Neural cell (in vitro differentiated cells): Measurements from ENCODE around the gene ITPR2. TPM values are rescaled to one million over a fixed set of nuclear protein-coding genes. Genes with fewer than 3 reads are reported as not detected.

ENCODE experiments used
- H2AFZ ChIP-seq: fragments of 200-600, 300-800 bp; sonication (generic), shearing (Covaris generic); 2 replicates; pipeline ENCODE4 v1.6.0; 2014; ENCODE audit warnings: low read depth, mild to moderate bottlenecking, antibody characterized with exemption, low read length, moderate library complexity
- H3F3A ChIP-seq: fragments of 200-600 bp; shearing (Covaris generic); 2 replicates; pipeline ENCODE4 v1.6.1; 2016; ENCODE audit warnings: mild to moderate bottlenecking, moderate library complexity, mixed read lengths, antibody characterized with exemption, low read length; ENCODE audit not compliant: insufficient read depth, poor library complexity, severe bottlenecking
- H3K27ac ChIP-seq: fragments of 200-600, 300-800 bp; sonication (generic), shearing (Covaris generic); 2 replicates; pipeline ENCODE4 v1.5.1; 2014; ENCODE audit warnings: mild to moderate bottlenecking, low read length, moderate library complexity
- H3K27me3 ChIP-seq: fragments of 300-800, 200-600 bp; sonication (generic), shearing (Covaris generic); 2 replicates; pipeline ENCODE4 v1.6.0; 2014; ENCODE audit warnings: mild to moderate bottlenecking, low read depth, low read length, moderate library complexity; ENCODE audit not compliant: insufficient read depth
- H3K36me3 ChIP-seq: fragments of 300-800, 200-600 bp; sonication (generic), shearing (Covaris generic); 2 replicates; pipeline ENCODE4 v1.5.1; 2014; ENCODE audit warnings: mild to moderate bottlenecking, antibody characterized with exemption, low read length, moderate library complexity; ENCODE audit not compliant: insufficient read depth
- H3K4me2 ChIP-seq: fragments of 300-800, 200-600 bp; sonication (generic), shearing (Covaris generic); 2 replicates; pipeline ENCODE4 v1.6.0; 2014; ENCODE audit warnings: mild to moderate bottlenecking, low read length
- H3K4me3 ChIP-seq: fragments of 300-800, 200-600 bp; sonication (generic), shearing (Covaris generic); 2 replicates; pipeline ENCODE4 v1.5.1; 2014; ENCODE audit warnings: mild to moderate bottlenecking, low read length, moderate library complexity
- H3K79me2 ChIP-seq: fragments of 200-600 bp; shearing (Covaris generic); replicated peaks from 2 replicates; pipeline ENCODE4 v1.6.0; 2014; ENCODE audit warnings: mild to moderate bottlenecking, low read length, moderate library complexity; ENCODE audit not compliant: insufficient read depth
- H3K9ac ChIP-seq: fragments of 300-800, 200-600 bp; sonication (generic), shearing (Covaris generic); 2 replicates; pipeline ENCODE4 v1.6.1; 2016; ENCODE audit warnings: mild to moderate bottlenecking, low read length, mixed read lengths
- H3K9me2 ChIP-seq: fragments of 200-600 bp; shearing (Covaris generic); 2 replicates; pipeline ENCODE4 v1.6.1; 2016; ENCODE audit warnings: mild to moderate bottlenecking, low read length, mixed read lengths; ENCODE audit not compliant: insufficient read depth
- H3K9me3 ChIP-seq: fragments of 200-600, 300-800 bp; sonication (generic), shearing (Covaris generic); 2 replicates; pipeline ENCODE4 v1.6.1; 2016; ENCODE audit warnings: mild to moderate bottlenecking, mixed run types, low read length, moderate library complexity, mixed read lengths
- H4K20me1 ChIP-seq: fragments of 200-600 bp; shearing (Covaris generic); 2 replicates; pipeline ENCODE4 v1.6.1; 2016; ENCODE audit warnings: mild to moderate bottlenecking, mixed run types; ENCODE audit not compliant: insufficient read depth
- CTCF ChIP-seq: fragments of 450-650 bp; IDR thresholded peaks from 2 replicates; pipeline ENCODE4 v1.5.1; 2014; ENCODE audit warnings: antibody characterized with exemption, mild to moderate bottlenecking, moderate library complexity; ENCODE audit not compliant: poor library complexity, severe bottlenecking
- EP300 ChIP-seq: fragments of 450-650 bp; conservative IDR thresholded peaks from 2 replicates; pipeline ENCODE4 v1.6.1; 2014; ENCODE audit warnings: antibody characterized with exemption, mild to moderate bottlenecking, moderate library complexity; ENCODE audit not compliant: poor library complexity, severe bottlenecking
- EZH2 ChIP-seq: fragments of 200-600, 300-800 bp; shearing (Covaris generic), sonication (generic); IDR thresholded peaks from 2 replicates; pipeline ENCODE4 v1.6.1; 2014; ENCODE audit warnings: antibody characterized with exemption, low read length, borderline replicate concordance, mild to moderate bottlenecking; ENCODE audit not compliant: insufficient read depth, poor library complexity, severe bottlenecking
- MXI1 ChIP-seq: fragments of 450-650 bp; conservative IDR thresholded peaks from 2 replicates; pipeline ENCODE4 v1.6.1; 2014; ENCODE audit warnings: antibody characterized with exemption, mild to moderate bottlenecking; ENCODE audit not compliant: poor library complexity, severe bottlenecking
- POLR2AphosphoS5 ChIP-seq: IDR thresholded peaks from 2 replicates; pipeline ENCODE4 v1.6.1; 2012
- RAD21 ChIP-seq: fragments of 450-650 bp; conservative IDR thresholded peaks from 2 replicates; pipeline ENCODE4 v1.6.1; 2014; ENCODE audit warnings: antibody characterized with exemption, mild to moderate bottlenecking, moderate library complexity
- SMC3 ChIP-seq: fragments of 450-650 bp; conservative IDR thresholded peaks from 2 replicates; pipeline ENCODE4 v1.6.1; 2014; ENCODE audit warnings: antibody characterized with exemption, mild to moderate bottlenecking, moderate library complexity; ENCODE audit not compliant: poor library complexity
- TAF1 ChIP-seq: IDR thresholded peaks from 2 replicates; pipeline ENCODE4 v1.6.1; 2012; ENCODE audit warnings: low read depth
- polyA plus RNA-seq: library from polyadenylated mRNA; depleted of rRNA; stranded (reverse); fragments of >200 nt; gene quantifications from 2 replicates; pipeline ENCODE4 v1.2.3, GENCODE V29; 2014
- TF ChIP-seq, protein P1 (sequence below): IDR thresholded peaks from 2 replicates; pipeline ENCODE4 v1.6.1; 2012; ENCODE audit warnings: borderline replicate concordance

ITPR2 gene
- polyA plus RNA-seq, 1 donor from 2014 or later = 2.0 TPM

- H3K36me3 ChIP-seq = no peaks in the 10 kb centered on the region
- no peaks in the 10 kb centered on the region for H3K79me2 ChIP-seq
- H3F3A ChIP-seq = no peaks in the 10 kb centered on the region
- no peaks in the 10 kb centered on the region for H3K27me3 ChIP-seq
- H2AFZ ChIP-seq = no peak overlapping the region
- H3K27ac ChIP-seq = no peak overlapping the region
- no peaks in the 10 kb centered on the region for H3K9me3 ChIP-seq
- TF ChIP-seq TAF1 = no peak
- no peak for TF ChIP-seq EP300
- TF ChIP-seq POLR2AphosphoS5 = no peak
- no peak for TF ChIP-seq SMC3
- no peak overlapping the region for H3K4me3 ChIP-seq
- no peaks in the 10 kb centered on the region for H3K9me2 ChIP-seq
- H3K4me2 ChIP-seq = no peak overlapping the region
- no peak overlapping the region for H3K9ac ChIP-seq
- no peaks in the 10 kb centered on the region for H4K20me1 ChIP-seq
These were observed 174.0 kb downstream of the ITPR2 start for GRCh38 chr12:26658991-26659390.

DNA sequence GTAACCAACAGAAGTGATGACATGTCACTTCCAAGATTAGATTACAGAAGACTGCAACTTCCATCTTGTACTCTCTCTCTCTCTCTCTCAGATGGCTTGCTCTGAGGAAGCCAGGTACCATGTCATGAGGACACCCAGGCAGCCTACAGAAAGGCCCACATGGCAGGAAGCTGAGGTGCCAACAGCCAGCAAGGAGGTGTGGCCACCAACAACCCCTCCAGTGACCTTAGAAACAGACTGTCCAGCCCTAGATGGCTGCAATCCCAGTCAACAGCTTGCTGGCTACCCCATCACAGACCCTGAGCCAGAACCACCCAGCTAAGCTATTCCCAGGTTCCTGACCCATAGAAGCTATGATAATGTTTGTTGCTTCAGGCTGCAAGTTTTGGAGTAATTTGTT, 178.4 kb downstream of the ITPR2 start:
- Histone ChIP-seq H3K4me2 (no peak overlapping the region), H3K36me3 (no peaks in the 10 kb centered on the region), H3K4me3 (no peak overlapping the region), H3K9me2 (no peaks in the 10 kb centered on the region), H3K9ac (no peak overlapping the region), H3K9me3 (no peaks in the 10 kb centered on the region), H3K27ac (no peak overlapping the region), H3F3A (no peaks in the 10 kb centered on the region), H2AFZ (no peak overlapping the region), H3K27me3 (no peaks in the 10 kb centered on the region), H4K20me1 (no peaks in the 10 kb centered on the region), H3K79me2 (no peaks in the 10 kb centered on the region)
- no peak for TF ChIP-seq TAF1
- TF ChIP-seq RAD21 = no peak
- TF ChIP-seq POLR2AphosphoS5 = no peak
- TF ChIP-seq EZH2 = no peak
- TF ChIP-seq EP300 = no peak
- TF ChIP-seq, protein P1, sequence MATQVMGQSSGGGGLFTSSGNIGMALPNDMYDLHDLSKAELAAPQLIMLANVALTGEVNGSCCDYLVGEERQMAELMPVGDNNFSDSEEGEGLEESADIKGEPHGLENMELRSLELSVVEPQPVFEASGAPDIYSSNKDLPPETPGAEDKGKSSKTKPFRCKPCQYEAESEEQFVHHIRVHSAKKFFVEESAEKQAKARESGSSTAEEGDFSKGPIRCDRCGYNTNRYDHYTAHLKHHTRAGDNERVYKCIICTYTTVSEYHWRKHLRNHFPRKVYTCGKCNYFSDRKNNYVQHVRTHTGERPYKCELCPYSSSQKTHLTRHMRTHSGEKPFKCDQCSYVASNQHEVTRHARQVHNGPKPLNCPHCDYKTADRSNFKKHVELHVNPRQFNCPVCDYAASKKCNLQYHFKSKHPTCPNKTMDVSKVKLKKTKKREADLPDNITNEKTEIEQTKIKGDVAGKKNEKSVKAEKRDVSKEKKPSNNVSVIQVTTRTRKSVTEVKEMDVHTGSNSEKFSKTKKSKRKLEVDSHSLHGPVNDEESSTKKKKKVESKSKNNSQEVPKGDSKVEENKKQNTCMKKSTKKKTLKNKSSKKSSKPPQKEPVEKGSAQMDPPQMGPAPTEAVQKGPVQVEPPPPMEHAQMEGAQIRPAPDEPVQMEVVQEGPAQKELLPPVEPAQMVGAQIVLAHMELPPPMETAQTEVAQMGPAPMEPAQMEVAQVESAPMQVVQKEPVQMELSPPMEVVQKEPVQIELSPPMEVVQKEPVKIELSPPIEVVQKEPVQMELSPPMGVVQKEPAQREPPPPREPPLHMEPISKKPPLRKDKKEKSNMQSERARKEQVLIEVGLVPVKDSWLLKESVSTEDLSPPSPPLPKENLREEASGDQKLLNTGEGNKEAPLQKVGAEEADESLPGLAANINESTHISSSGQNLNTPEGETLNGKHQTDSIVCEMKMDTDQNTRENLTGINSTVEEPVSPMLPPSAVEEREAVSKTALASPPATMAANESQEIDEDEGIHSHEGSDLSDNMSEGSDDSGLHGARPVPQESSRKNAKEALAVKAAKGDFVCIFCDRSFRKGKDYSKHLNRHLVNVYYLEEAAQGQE = no peak
- no peak for TF ChIP-seq CTCF
- no peak for TF ChIP-seq MXI1
- TF ChIP-seq SMC3 = no peak
